Endothelial cell of umbilical vein (primary cell): ENCODE results near the gene PAX5. TPM values are rescaled to one million over a fixed set of nuclear protein-coding genes. Genes with fewer than 3 reads are reported as not detected.
A peak's percentile ranks its signal among the peaks of the same experiment; 100 is the strongest.

Source experiments
- BruUV-seq: library from RNA; stranded (reverse); fragments of 400-500 nt; replicated peaks from 2 replicates; lab custom pipeline; 2021; lab: Mats Ljungman, UMichigan
- CTCF ChIA-PET: fragments of 300-600, 350-600 bp; sonication (Branson Sonifier 250); formaldehyde crosslinking; loops from one replicate; lab custom pipeline; 2021; ENCODE audit warnings: antibody characterized with exemption, inconsistent platforms; lab: Charles Lee
- POLR2A ChIA-PET: fragments of 300-600, 350-600 bp; sonication (Branson Sonifier 250); formaldehyde crosslinking; loops from one replicate; lab custom pipeline; 2021; ENCODE audit warnings: antibody characterized with exemption, inconsistent platforms; lab: Charles Lee
- DNase-seq: peaks from one replicate; pipeline ENCODE4 v3.0.0-alpha.2; 2011; ENCODE audit warnings: low read depth, low spot score
- FAIRE-seq: peaks from 2 replicates; lab custom pipeline; 2011; peaks lifted over from hg19 to GRCh38; lab: Jason Lieb, UNC
- H2AFZ ChIP-seq: 2 replicates; pipeline ENCODE4 v1.6.0; 2012; ENCODE audit warnings: low read depth, low read length, control low read depth, inconsistent platforms
- H3K27ac ChIP-seq: 2 replicates; pipeline ENCODE4 v1.5.1; 2011; ENCODE audit warnings: low read depth, mild to moderate bottlenecking, control low read depth, low read length, moderate library complexity; ENCODE audit not compliant: insufficient read depth
- H3K27me3 ChIP-seq, 2 experiments: 2 replicates each; pipeline versions ENCODE4 v1.6.0 to v1.6.1; 2011; ENCODE audit warnings: low read length in 2 of 2, mixed read lengths in 1 of 2; ENCODE audit not compliant: control insufficient read depth in 2 of 2, insufficient read depth in 2 of 2
- H3K36me3 ChIP-seq, 2 experiments: 2 replicates in 1 of 2; 3 replicates in 1 of 2; pipeline ENCODE4 v1.5.1; 2011; ENCODE audit warnings: low read length in 2 of 2, mild to moderate bottlenecking in 1 of 2, moderate library complexity in 1 of 2; ENCODE audit not compliant: control insufficient read depth in 2 of 2, insufficient read depth in 2 of 2; ENCODE audit errors: extremely low read depth in 1 of 2
- H3K4me1 ChIP-seq: 3 replicates; pipeline ENCODE4 v1.5.1; 2011; ENCODE audit warnings: mild to moderate bottlenecking, low read length; ENCODE audit not compliant: control insufficient read depth, insufficient read depth; ENCODE audit errors: extremely low read depth
- H3K4me2 ChIP-seq: 2 replicates; pipeline ENCODE4 v1.6.1; 2011; ENCODE audit warnings: low read length, control low read depth, mixed read lengths; ENCODE audit not compliant: insufficient read depth
- H3K4me3 ChIP-seq, 3 experiments: fragments of 200-600 bp in 1 of 3; sonication (generic), shearing (Covaris generic) in 1 of 3; replicated peaks in 1 of 3; 2 replicates each; pipeline ENCODE4 v1.5.1; 2011 to 2016; ENCODE audit warnings: control low read depth in 3 of 3, low read length in 3 of 3, mild to moderate bottlenecking in 2 of 3, inconsistent platforms in 1 of 3, low read depth in 1 of 3, moderate library complexity in 1 of 3; ENCODE audit not compliant: insufficient read depth in 1 of 3
- H3K79me2 ChIP-seq: 2 replicates; pipeline ENCODE4 v1.6.0; 2012; ENCODE audit warnings: low read length, inconsistent platforms; ENCODE audit not compliant: control insufficient read depth, insufficient read depth
- H3K9ac ChIP-seq: replicated peaks from 2 replicates; pipeline ENCODE3; 2011; ENCODE audit warnings: low read length, control low read depth; ENCODE audit not compliant: insufficient read depth; ENCODE audit errors: extremely low read depth
- H3K9me1 ChIP-seq: replicated peaks from 3 replicates; pipeline ENCODE4 v1.6.0; 2011; ENCODE audit warnings: mild to moderate bottlenecking, low read length; ENCODE audit not compliant: control insufficient read depth, insufficient read depth; ENCODE audit errors: extremely low read depth
- H3K9me3 ChIP-seq: replicated peaks from 2 replicates; pipeline ENCODE4 v1.5.1; 2012; ENCODE audit warnings: low read length, inconsistent platforms; ENCODE audit not compliant: control insufficient read depth, insufficient read depth
- H4K20me1 ChIP-seq: replicated peaks from 2 replicates; pipeline ENCODE3; 2011; ENCODE audit warnings: mild to moderate bottlenecking, low read length; ENCODE audit not compliant: control insufficient read depth, insufficient read depth; ENCODE audit errors: extremely low read depth
- EZH2 ChIP-seq: IDR thresholded peaks from 2 replicates; pipeline ENCODE4 v1.6.1; 2012; ENCODE audit warnings: borderline replicate concordance, low read depth, mild to moderate bottlenecking, moderate library complexity, low read length, inconsistent platforms; ENCODE audit not compliant: severe bottlenecking
- FOS ChIP-seq: IDR thresholded peaks from 2 replicates; pipeline ENCODE4 v1.6.1; 2011; ENCODE audit warnings: mild to moderate bottlenecking, low read length, moderate library complexity, borderline replicate concordance; ENCODE audit not compliant: insufficient read depth
- GATA2 ChIP-seq: IDR thresholded peaks from 2 replicates; pipeline ENCODE4 v1.7.0; 2011; ENCODE audit warnings: low read depth, mild to moderate bottlenecking, moderate library complexity, mixed read lengths, low read length; ENCODE audit not compliant: insufficient read length, insufficient read depth
- JUN ChIP-seq: IDR thresholded peaks from 2 replicates; pipeline ENCODE4 v1.6.1; 2011; ENCODE audit warnings: borderline replicate concordance, low read depth; ENCODE audit not compliant: insufficient read length, insufficient read depth
- MYC ChIP-seq: IDR thresholded peaks from one replicate; pipeline ENCODE4 v1.6.1; 2011; ENCODE audit warnings: mild to moderate bottlenecking, low read depth, low read length
- POLR2A ChIP-seq: IDR thresholded peaks from 2 replicates; pipeline ENCODE4 v1.6.1; 2012; ENCODE audit warnings: low read depth, mild to moderate bottlenecking, control low read depth, low read length
- POLR2AphosphoS5 ChIP-seq: IDR thresholded peaks from 2 replicates; pipeline ENCODE4 v1.6.1; 2012; ENCODE audit warnings: low read depth, mild to moderate bottlenecking, control low read depth, low read length, moderate library complexity; ENCODE audit not compliant: insufficient read depth
- dilution Hi-C: fragments of 300-500 bp; cut with MboI; formaldehyde crosslinking; loops from one replicate; pipeline ENCODE4 v1.15.0; 2019; ENCODE audit warnings: low sequenced_read_pairs; ENCODE audit not compliant: extremely low pct_ligation_motif_present
- intact Hi-C: fragments of 100-400 bp; cut with micrococcal nuclease; formaldehyde crosslinking; loops from one replicate; pipeline ENCODE4 v1.10.0; 2022
- polyA plus RNA-seq, 4 experiments: library from polyadenylated mRNA; depleted of rRNA in 3 of 4; stranded (reverse) in 3 of 4; unstranded in 1 of 4; fragments of >200 nt; gene quantifications; 2 replicates each; pipeline versions ENCODE4 v1.2.1 to v1.2.3, GENCODE V29; 2011 to 2012; ENCODE audit warnings: missing spikeins in 1 of 4
- total RNA-seq: library from RNA; stranded (reverse); gene quantifications from 2 replicates; pipeline ENCODE4 v1.2.3, GENCODE V29; 2021
- TF ChIP-seq, protein P1 (sequence below), 2 donors: IDR thresholded peaks; 1 replicate in 1 of 2; 2 replicates in 1 of 2; pipeline ENCODE4 v1.5.1; 2011; ENCODE audit warnings: low read length in 2 of 2, mild to moderate bottlenecking in 2 of 2, moderate library complexity in 2 of 2, control low read depth in 1 of 2, inconsistent platforms in 1 of 2, low read depth in 1 of 2; ENCODE audit not compliant: insufficient read depth in 1 of 2; ENCODE audit errors: extremely low read depth in 1 of 2

The PAX5 gene
- total and polyA plus RNA-seq, 2 donors (not counting 3 experiments of a cell fraction or from before 2014, with no cell fraction given): not detected

DNA sequence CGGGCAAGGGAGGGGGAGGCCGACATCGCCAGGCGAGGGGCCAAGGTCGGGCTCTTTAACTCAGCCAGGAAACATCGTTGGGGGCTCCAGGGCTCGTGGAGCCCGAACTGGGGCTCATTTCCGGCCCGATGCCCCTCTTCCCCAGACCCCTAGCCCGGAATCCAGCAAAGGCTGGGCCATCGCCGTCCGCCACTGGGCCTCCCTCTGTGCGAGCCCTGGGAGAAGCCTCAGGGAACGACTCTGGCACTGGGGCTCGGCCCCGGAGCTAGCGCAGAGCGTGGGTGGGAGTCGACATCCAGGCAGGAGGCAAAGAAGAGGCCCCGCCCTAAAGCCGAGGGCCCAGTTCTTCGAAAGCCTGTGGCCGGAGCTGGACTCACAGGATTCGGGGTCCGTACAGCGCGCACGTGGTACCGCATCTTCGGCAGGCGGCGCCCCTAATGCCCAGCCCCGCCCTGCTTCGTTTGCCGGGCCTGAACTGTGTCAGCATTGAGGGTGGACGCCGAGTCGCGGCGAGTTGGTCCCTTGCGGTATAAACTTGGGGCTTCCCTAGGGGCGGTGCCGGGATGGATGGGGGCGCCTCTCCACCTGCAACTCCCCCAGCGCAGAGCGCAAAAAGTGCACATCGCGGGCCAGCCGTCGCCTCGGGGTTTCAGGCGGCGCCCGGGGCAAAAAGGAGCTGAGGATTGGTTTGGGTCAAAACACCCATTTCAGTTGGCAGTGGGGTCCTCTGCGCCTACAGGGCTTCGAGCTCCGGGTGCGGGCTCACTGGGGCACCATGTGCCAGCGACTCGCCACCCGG, 3.6 kb upstream of the PAX5 start:
- H3K4me3 ChIP-seq: peak overlapping the region in 1 of 3 experiments; percentile 33
- no peaks in the 10 kb centered on the region for H3K9me1 ChIP-seq
- no peaks in the 10 kb centered on the region for H3K36me3 ChIP-seq
- peak overlapping the region; percentile 91 for H3K4me2 ChIP-seq
- intact Hi-C loops (no loop called here), dilution Hi-C loops (no loop called here)
- no peak overlapping the region for H2AFZ ChIP-seq
- no peaks in the 10 kb centered on the region for H4K20me1 ChIP-seq
- ChIA-PET CTCF (interaction anchor here (1.0 to 1.3 kb wide), 2 partner anchors 42 to 300 kb away, joined by 3 to 4 read pairs; no protein-coding TSS in a partner anchor), POLR2A (no interaction called here)
- TF ChIP-seq EZH2 (peak; percentile 55), JUN (no peak), MYC (no peak)
- H3K9me3 ChIP-seq: no peaks in the 10 kb centered on the region
- H3K27me3 ChIP-seq: peaks cover 86 to 97% of the 10 kb centered on the region in 2 experiments
- H3K4me1 ChIP-seq: peaks cover 19% of the 10 kb centered on the region
- no peak overlapping the region for H3K27ac ChIP-seq
- DNase-seq (no peak), FAIRE-seq (no peak)
- BruUV-seq: no TSS peak
- H3K79me2 ChIP-seq: no peaks in the 10 kb centered on the region
- H3K9ac ChIP-seq: no peak overlapping the region

DNA sequence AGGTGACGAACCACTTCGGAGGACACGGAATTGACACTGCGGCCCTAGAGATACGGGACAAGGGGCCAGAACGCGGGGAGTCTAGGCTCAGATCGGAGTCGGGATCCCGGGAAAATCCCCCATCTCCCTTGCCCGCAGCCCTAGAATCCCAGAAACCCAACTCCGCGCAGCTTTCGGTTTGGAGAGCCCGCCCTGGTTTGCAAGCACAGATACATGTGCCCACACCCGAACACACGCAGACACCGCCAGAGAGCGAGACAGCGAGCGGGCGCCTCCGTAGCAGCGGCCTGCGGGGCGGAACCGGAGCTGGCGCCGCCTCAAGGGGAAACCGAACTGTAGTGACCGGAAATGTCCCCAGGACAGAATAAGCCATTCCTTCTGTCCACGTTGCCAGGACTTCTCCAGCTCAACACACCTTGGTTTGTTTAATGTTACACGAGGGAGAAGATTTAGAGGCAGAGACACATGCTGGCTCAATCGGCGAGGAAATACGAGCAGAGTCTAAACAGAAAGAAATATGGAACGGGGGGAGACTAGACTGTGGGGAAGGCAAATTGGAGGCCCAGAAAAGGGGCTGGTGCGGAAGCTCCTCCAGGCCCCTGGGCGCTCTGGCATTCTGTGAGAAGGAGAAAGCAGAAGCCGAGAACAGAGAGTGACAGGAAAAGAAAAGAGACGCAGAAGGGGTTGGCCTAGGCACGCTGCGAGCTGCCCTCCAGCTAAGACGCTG, 2.9 kb upstream of the PAX5 start:
- H3K4me2 ChIP-seq: peak overlapping the region; percentile 91
- peak overlapping the region; percentile 33 to 55 (median 41) for H3K4me3 ChIP-seq
- ChIA-PET POLR2A (interaction anchor here (0.9 kb wide), 1 partner anchor 84 kb away, joined by 3 read pairs; the partner anchor contains the start of gene ZCCHC7), CTCF (interaction anchor here (1.0 kb wide), 1 partner anchor 301 kb away, joined by 3 read pairs; no protein-coding TSS in a partner anchor)
- BruUV-seq: no TSS peak
- intact Hi-C loops (no loop called here), dilution Hi-C loops (no loop called here)
- no peaks in the 10 kb centered on the region for H4K20me1 ChIP-seq
- H3K9me3 ChIP-seq: no peaks in the 10 kb centered on the region
- no peak overlapping the region for H3K9ac ChIP-seq
- peaks cover 19% of the 10 kb centered on the region for H3K4me1 ChIP-seq
- DNase-seq (peak; percentile 28), FAIRE-seq (peak; percentile 38)
- H3K27me3 ChIP-seq: peaks cover 88 to 99% of the 10 kb centered on the region in 2 experiments
- no peaks in the 10 kb centered on the region for H3K79me2 ChIP-seq
- no peaks in the 10 kb centered on the region for H3K36me3 ChIP-seq
- no peak overlapping the region for H3K27ac ChIP-seq
- TF ChIP-seq, protein P1, sequence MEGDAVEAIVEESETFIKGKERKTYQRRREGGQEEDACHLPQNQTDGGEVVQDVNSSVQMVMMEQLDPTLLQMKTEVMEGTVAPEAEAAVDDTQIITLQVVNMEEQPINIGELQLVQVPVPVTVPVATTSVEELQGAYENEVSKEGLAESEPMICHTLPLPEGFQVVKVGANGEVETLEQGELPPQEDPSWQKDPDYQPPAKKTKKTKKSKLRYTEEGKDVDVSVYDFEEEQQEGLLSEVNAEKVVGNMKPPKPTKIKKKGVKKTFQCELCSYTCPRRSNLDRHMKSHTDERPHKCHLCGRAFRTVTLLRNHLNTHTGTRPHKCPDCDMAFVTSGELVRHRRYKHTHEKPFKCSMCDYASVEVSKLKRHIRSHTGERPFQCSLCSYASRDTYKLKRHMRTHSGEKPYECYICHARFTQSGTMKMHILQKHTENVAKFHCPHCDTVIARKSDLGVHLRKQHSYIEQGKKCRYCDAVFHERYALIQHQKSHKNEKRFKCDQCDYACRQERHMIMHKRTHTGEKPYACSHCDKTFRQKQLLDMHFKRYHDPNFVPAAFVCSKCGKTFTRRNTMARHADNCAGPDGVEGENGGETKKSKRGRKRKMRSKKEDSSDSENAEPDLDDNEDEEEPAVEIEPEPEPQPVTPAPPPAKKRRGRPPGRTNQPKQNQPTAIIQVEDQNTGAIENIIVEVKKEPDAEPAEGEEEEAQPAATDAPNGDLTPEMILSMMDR (IDR thresholded peaks at IDR 0.05; ENCODE audit: extremely low read depth in 1 of 2, insufficient read depth in 1 of 2, low read depth in 1 of 2, low read length in 2 of 2): no peak
- no peak for TF ChIP-seq GATA2
- no peak for TF ChIP-seq POLR2AphosphoS5
- no peak for TF ChIP-seq FOS
- no peak for TF ChIP-seq POLR2A
- TF ChIP-seq MYC: no peak
- TF ChIP-seq EZH2: peak; percentile 76
- no peak for TF ChIP-seq JUN
- H3K9me1 ChIP-seq: no peaks in the 10 kb centered on the region
- H2AFZ ChIP-seq: peak overlapping the region; percentile 69
